HG03442 (cell line): Measurements from ENCODE around the gene CDH22.

ENCODE experiments used
- ATAC-seq: cut with Tn5 transposase; IDR thresholded peaks from one replicate; pipeline ENCODE4 v1.9.1; 2021; ENCODE audit warnings: mild to moderate bottlenecking, moderate library complexity; ENCODE audit not compliant: unreplicated experiment

CDH22 gene

GRCh38 chr20:46154305-46154704 lies 154.0 kb downstream of the CDH22 start:
- ATAC-seq = no peak

GRCh38 chr20:46152824-46153586 lies 155.3 kb downstream of the CDH22 start:
- ATAC-seq = no peak

- no peak for ATAC-seq
These were observed 156.4 kb downstream of the CDH22 start for GRCh38 chr20:46151936-46152335.

- no peak for ATAC-seq
These were observed 157.4 kb downstream of the CDH22 start for GRCh38 chr20:46150943-46151342.

GRCh38 chr20:46148313-46149208 lies 159.7 kb downstream of the CDH22 start:
- no peak for ATAC-seq

GRCh38 chr20:46145713-46146112 lies 162.6 kb downstream of the CDH22 start:
- no peak for ATAC-seq

GRCh38 chr20:46144432-46145025 lies 163.8 kb downstream of the CDH22 start:
- no peak for ATAC-seq

- ATAC-seq = no peak
These were observed 166.2 kb downstream of the CDH22 start for GRCh38 chr20:46142124-46142523.

GRCh38 chr20:46139908-46140482 lies 168.3 kb downstream of the CDH22 start:
- no peak for ATAC-seq

- no peak for ATAC-seq
These were observed 168.9 kb downstream of the CDH22 start for GRCh38 chr20:46139266-46139889.

GRCh38 chr20:46137816-46138215 lies 170.5 kb downstream of the CDH22 start:
- no peak for ATAC-seq

GRCh38 chr20:46135856-46136633 lies 172.3 kb downstream of the CDH22 start:
- ATAC-seq = no peak

GRCh38 chr20:46134716-46135115 lies 173.6 kb downstream of the CDH22 start:
- ATAC-seq = no peak

GRCh38 chr20:46133886-46134654 lies 174.2 kb downstream of the CDH22 start:
- ATAC-seq = no peak

- no peak for ATAC-seq
These were observed 175.6 kb downstream of the CDH22 start for GRCh38 chr20:46132705-46133120.

- ATAC-seq = no peak
These were observed 176.9 kb downstream of the CDH22 start for GRCh38 chr20:46131396-46131795.

GRCh38 chr20:46130534-46130933 lies 177.8 kb downstream of the CDH22 start:
- ATAC-seq = no peak

- ATAC-seq = no peak
These were observed 178.3 kb downstream of the CDH22 start for GRCh38 chr20:46129955-46130481.
